DOHH2 (cell line): ENCODE measurements around the gene CHRNB1.

Source experiments
- CTCF ChIP-seq: fragments of 200-600 bp; sonication (generic); IDR thresholded peaks from one replicate; pipeline ENCODE4 v1.5.1; 2014; ENCODE audit warnings: antibody characterized with exemption, mild to moderate bottlenecking, low read depth, low read length; ENCODE audit not compliant: poor library complexity, severe bottlenecking
- EZH2phosphoT487 ChIP-seq: fragments of 200-600 bp; sonication (generic); IDR thresholded peaks from 2 replicates; pipeline ENCODE4 v1.6.1; 2017; ENCODE audit warnings: borderline replicate concordance, mild to moderate bottlenecking, antibody characterized with exemption, low read length, moderate library complexity, mixed read lengths

GRCh38 chr17:7411427-7411750 lies 33.5 kb upstream of the CHRNB1 start:
- TF ChIP-seq CTCF, result no peak
- TF ChIP-seq EZH2phosphoT487, result no peak
